ENCODE measurements around the gene KIF6. TPM values are rescaled to one million over a fixed set of nuclear protein-coding genes. Genes with fewer than 3 reads are reported as not detected.

The KIF6 gene
- polyA plus RNA-seq, 1 donor (not counting 4 experiments of a cell fraction or from before 2014, with no cell fraction given), result 0.14 TPM

DNA sequence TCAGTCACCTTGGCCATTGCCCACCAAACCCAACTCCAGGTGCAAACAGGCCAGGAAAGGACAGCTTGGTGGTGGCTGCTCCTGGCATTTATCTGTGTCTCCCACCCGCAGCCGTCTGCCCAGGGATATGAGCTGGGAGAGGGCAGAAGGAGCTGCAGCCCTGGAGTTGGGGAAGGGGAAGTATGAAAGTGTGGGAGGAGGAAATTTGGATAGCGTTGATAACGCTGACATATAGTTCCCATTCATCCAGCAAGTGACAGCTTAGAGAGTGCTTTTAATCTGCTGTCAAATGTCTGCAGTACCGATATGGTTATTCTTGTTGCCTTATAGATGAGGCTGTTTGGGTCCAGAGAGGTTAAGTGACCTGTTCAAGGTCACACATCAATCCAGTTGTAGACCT, 403.4 kb downstream of the KIF6 start:
- Histone ChIP-seq H3K9me1 (ENCODE audit: control insufficient read depth, extremely low read depth, insufficient read depth, low read length) (no peaks in the 10 kb centered on the region), H4K20me1 (ENCODE audit: control insufficient read depth, extremely low read depth, insufficient read depth, low read length) (no peaks in the 10 kb centered on the region), H3K9me3 (ENCODE audit: control insufficient read depth, low read depth, low read length) (no peaks in the 10 kb centered on the region), H3K4me1 (ENCODE audit: control insufficient read depth, extremely low read depth, insufficient read depth, low read length) (no peaks in the 10 kb centered on the region), H3K27me3 (ENCODE audit: control insufficient read depth, extremely low read depth, insufficient read depth, low read length) (no peaks in the 10 kb centered on the region), H3K79me2 (ENCODE audit: control insufficient read depth, insufficient read depth, low read length) (no peaks in the 10 kb centered on the region), H3K36me3 (ENCODE audit: control insufficient read depth in 2 of 2, extremely low read depth in 1 of 2, insufficient read depth in 2 of 2, low read length in 2 of 2) (no peaks in the 10 kb centered on the region), H2AFZ (ENCODE audit: control insufficient read depth, low read length) (no peak overlapping the region), H3K4me3 (ENCODE audit: control insufficient read depth in 2 of 3, extremely low read depth in 1 of 3, insufficient read depth in 2 of 3, low read depth in 1 of 3, low read length in 3 of 3) (no peak overlapping the region), H3K9ac (ENCODE audit: control insufficient read depth, extremely low read depth, insufficient read depth, low read length) (no peak overlapping the region), H3K27ac (ENCODE audit: control insufficient read depth, insufficient read depth, low read length) (no peak overlapping the region), H3K4me2 (ENCODE audit: control insufficient read depth, extremely low read depth, insufficient read depth, low read depth, low read length) (no peak overlapping the region)
- DNase-seq (ENCODE audit: low read depth, low spot score) (no peak), FAIRE-seq (no peak)
- dilution Hi-C loops (cut with MboI; ENCODE audit: extremely low pct_ligation_motif_present, low sequenced_read_pairs), result no loop called here
- TF ChIP-seq, protein P1, sequence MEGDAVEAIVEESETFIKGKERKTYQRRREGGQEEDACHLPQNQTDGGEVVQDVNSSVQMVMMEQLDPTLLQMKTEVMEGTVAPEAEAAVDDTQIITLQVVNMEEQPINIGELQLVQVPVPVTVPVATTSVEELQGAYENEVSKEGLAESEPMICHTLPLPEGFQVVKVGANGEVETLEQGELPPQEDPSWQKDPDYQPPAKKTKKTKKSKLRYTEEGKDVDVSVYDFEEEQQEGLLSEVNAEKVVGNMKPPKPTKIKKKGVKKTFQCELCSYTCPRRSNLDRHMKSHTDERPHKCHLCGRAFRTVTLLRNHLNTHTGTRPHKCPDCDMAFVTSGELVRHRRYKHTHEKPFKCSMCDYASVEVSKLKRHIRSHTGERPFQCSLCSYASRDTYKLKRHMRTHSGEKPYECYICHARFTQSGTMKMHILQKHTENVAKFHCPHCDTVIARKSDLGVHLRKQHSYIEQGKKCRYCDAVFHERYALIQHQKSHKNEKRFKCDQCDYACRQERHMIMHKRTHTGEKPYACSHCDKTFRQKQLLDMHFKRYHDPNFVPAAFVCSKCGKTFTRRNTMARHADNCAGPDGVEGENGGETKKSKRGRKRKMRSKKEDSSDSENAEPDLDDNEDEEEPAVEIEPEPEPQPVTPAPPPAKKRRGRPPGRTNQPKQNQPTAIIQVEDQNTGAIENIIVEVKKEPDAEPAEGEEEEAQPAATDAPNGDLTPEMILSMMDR (optimal IDR thresholded peaks at IDR 0.05 in 1 of 3, IDR thresholded peaks at IDR 0.05 in 1 of 3, conservative IDR thresholded peaks at IDR 0.05 in 1 of 3; ENCODE audit: extremely low read depth in 1 of 3, insufficient read depth in 2 of 3, low read length in 3 of 3), result no peak
- TF ChIP-seq EZH2 (IDR thresholded peaks at IDR 0.05; ENCODE audit: low read length), result no peak

DNA sequence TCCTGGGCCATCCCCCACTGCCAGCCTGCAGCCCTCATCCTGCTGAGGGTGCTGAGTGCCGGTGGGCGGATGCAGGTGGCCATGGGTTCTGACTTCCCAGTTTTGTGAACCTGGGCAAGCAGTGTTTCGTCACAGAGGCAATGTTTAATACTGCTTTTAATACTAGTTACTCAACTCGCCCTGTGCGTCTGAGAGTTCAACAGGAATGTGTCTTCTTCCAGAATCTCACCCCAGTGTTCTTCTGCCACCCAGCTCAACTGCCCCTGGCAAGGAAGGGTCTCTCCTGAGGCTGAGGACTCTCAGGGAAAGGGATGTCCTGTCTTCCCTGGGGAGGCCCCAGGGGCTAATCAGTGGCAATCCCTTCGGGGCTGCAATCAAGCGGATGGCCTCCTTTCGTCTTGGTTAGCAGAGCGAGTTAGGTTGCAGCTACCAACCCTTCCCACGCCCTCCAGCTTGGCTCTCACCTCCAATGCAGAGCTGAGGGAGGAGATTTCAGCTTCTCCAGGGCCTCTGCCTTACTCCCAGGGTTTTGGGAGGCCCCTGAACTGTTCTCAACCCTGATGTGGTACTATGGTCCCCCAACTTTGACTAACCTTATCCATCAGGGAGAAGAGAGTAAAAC, 404.7 kb downstream of the KIF6 start:
- no peaks in the 10 kb centered on the region for H3K9me3 ChIP-seq (ENCODE audit: control insufficient read depth, low read depth, low read length)
- TF ChIP-seq, protein P1 (optimal IDR thresholded peaks at IDR 0.05 in 1 of 3, IDR thresholded peaks at IDR 0.05 in 1 of 3, conservative IDR thresholded peaks at IDR 0.05 in 1 of 3; ENCODE audit: extremely low read depth in 1 of 3, insufficient read depth in 2 of 3, low read length in 3 of 3), result no peak
- TF ChIP-seq EZH2 (IDR thresholded peaks at IDR 0.05; ENCODE audit: low read length), result no peak
- no peak overlapping the region for H3K4me3 ChIP-seq (ENCODE audit: control insufficient read depth in 2 of 3, extremely low read depth in 1 of 3, insufficient read depth in 2 of 3, low read depth in 1 of 3, low read length in 3 of 3)
- no peak overlapping the region for H2AFZ ChIP-seq (ENCODE audit: control insufficient read depth, low read length)
- no peak overlapping the region for H3K9ac ChIP-seq (ENCODE audit: control insufficient read depth, extremely low read depth, insufficient read depth, low read length)
- H3K79me2 ChIP-seq (ENCODE audit: control insufficient read depth, insufficient read depth, low read length), result no peaks in the 10 kb centered on the region
- DNase-seq (ENCODE audit: low read depth, low spot score) (no peak), FAIRE-seq (no peak)
- peaks cover under 1% of the 10 kb centered on the region for H3K27me3 ChIP-seq (ENCODE audit: control insufficient read depth, extremely low read depth, insufficient read depth, low read length)
- H3K36me3 ChIP-seq (ENCODE audit: control insufficient read depth in 2 of 2, extremely low read depth in 1 of 2, insufficient read depth in 2 of 2, low read length in 2 of 2), result no peaks in the 10 kb centered on the region
- no peak overlapping the region for H3K27ac ChIP-seq (ENCODE audit: control insufficient read depth, insufficient read depth, low read length)
- no peaks in the 10 kb centered on the region for H3K9me1 ChIP-seq (ENCODE audit: control insufficient read depth, extremely low read depth, insufficient read depth, low read length)
- H3K4me2 ChIP-seq (ENCODE audit: control insufficient read depth, extremely low read depth, insufficient read depth, low read depth, low read length), result no peak overlapping the region
- H4K20me1 ChIP-seq (ENCODE audit: control insufficient read depth, extremely low read depth, insufficient read depth, low read length), result no peaks in the 10 kb centered on the region
- no peaks in the 10 kb centered on the region for H3K4me1 ChIP-seq (ENCODE audit: control insufficient read depth, extremely low read depth, insufficient read depth, low read length)
- dilution Hi-C loops (cut with MboI; ENCODE audit: extremely low pct_ligation_motif_present, low sequenced_read_pairs), result no loop called here
